ENCODE measurements around the gene FAM13A.

Gene FAM13A

DNA sequence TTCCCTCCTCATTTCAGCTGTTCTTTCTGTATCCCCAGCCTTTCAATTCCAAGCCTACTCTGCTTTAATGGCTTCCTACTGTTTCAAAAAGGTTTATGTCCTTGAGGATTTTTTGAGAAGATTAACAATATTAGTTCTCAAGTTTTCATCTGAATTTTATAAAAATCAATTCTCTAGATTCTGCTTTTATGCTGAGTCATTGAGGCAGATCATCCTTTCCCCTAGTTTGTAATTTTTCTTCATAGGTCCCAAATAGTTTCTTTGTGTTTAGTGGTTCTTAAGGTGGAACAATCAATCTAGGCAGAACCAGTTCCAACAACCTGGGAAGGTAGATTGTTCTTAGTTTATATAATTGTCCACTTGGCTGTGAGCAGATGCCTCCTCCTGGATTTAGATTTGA, 259.3 kb downstream of the FAM13A start:
- H3K4me3 ChIP-seq (ENCODE audit: low read length), result no peak overlapping the region
- H3K4me1 ChIP-seq (ENCODE audit: control insufficient read depth, low read length), result no peaks in the 10 kb centered on the region
- H3K27ac ChIP-seq (ENCODE audit: low read depth, low read length), result no peak overlapping the region
- H3K9me2 ChIP-seq (replicated peaks; ENCODE audit: control insufficient read depth, low read length), result no peaks in the 10 kb centered on the region
- no peaks in the 10 kb centered on the region for H3K79me2 ChIP-seq (ENCODE audit: control insufficient read depth, low read length)
- H3K27me3 ChIP-seq (ENCODE audit: control insufficient read depth, low read length), result peaks cover 5% of the 10 kb centered on the region; the same call in 1 of the 2 replicates
- no peaks in the 10 kb centered on the region for H3F3A ChIP-seq (ENCODE audit: control insufficient read depth, insufficient read depth)
- no peaks in the 10 kb centered on the region for H3K36me3 ChIP-seq (ENCODE audit: control insufficient read depth, low read length)
- TF ChIP-seq, protein P1, sequence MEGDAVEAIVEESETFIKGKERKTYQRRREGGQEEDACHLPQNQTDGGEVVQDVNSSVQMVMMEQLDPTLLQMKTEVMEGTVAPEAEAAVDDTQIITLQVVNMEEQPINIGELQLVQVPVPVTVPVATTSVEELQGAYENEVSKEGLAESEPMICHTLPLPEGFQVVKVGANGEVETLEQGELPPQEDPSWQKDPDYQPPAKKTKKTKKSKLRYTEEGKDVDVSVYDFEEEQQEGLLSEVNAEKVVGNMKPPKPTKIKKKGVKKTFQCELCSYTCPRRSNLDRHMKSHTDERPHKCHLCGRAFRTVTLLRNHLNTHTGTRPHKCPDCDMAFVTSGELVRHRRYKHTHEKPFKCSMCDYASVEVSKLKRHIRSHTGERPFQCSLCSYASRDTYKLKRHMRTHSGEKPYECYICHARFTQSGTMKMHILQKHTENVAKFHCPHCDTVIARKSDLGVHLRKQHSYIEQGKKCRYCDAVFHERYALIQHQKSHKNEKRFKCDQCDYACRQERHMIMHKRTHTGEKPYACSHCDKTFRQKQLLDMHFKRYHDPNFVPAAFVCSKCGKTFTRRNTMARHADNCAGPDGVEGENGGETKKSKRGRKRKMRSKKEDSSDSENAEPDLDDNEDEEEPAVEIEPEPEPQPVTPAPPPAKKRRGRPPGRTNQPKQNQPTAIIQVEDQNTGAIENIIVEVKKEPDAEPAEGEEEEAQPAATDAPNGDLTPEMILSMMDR (IDR thresholded peaks at IDR 0.05; ENCODE audit: low read depth, low read length, poor library complexity, severe bottlenecking), result no peak
- no peak for TF ChIP-seq EZH2phosphoT487 (IDR thresholded peaks at IDR 0.05; ENCODE audit: borderline replicate concordance, low read length)
- no peaks in the 10 kb centered on the region for H3K9me3 ChIP-seq (ENCODE audit: control insufficient read depth, insufficient read depth, low read length)
- H3K4me2 ChIP-seq (ENCODE audit: low read length), result no peak overlapping the region
- no peaks in the 10 kb centered on the region for H4K20me1 ChIP-seq (ENCODE audit: control insufficient read depth, insufficient read depth, low read depth, low read length)

DNA sequence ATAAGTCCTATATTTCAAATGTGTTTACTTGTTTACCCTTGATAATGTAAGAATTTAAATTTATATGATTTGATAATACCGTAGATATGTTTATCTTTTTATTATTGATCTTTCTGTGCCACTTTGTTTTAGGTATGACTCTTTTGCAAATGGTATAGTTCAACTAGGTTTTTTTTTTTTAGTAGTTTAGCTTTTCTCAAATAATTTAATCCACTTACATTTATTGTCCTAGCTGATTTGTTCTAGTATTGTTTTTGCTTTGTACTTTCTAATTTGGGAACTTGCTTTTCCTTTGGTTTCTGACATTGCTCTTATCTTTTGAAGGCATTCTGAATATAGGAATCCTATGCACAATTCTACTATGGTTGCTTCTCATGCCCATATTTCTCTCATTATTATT, 260.4 kb downstream of the FAM13A start:
- no peak overlapping the region for H3K4me2 ChIP-seq (ENCODE audit: low read length)
- no peak overlapping the region for H3K4me3 ChIP-seq (ENCODE audit: low read length)
- no peaks in the 10 kb centered on the region for H4K20me1 ChIP-seq (ENCODE audit: control insufficient read depth, insufficient read depth, low read depth, low read length)
- H3K9me3 ChIP-seq (ENCODE audit: control insufficient read depth, insufficient read depth, low read length), result no peaks in the 10 kb centered on the region
- H3K27ac ChIP-seq (ENCODE audit: low read depth, low read length), result no peak overlapping the region
- peaks cover 3% of the 10 kb centered on the region; the same call in 1 of the 2 replicates for H3K27me3 ChIP-seq (ENCODE audit: control insufficient read depth, low read length)
- no peaks in the 10 kb centered on the region for H3K36me3 ChIP-seq (ENCODE audit: control insufficient read depth, low read length)
- no peaks in the 10 kb centered on the region for H3K79me2 ChIP-seq (ENCODE audit: control insufficient read depth, low read length)
- no peaks in the 10 kb centered on the region for H3K4me1 ChIP-seq (ENCODE audit: control insufficient read depth, low read length)
- H3F3A ChIP-seq (ENCODE audit: control insufficient read depth, insufficient read depth), result no peaks in the 10 kb centered on the region
- TF ChIP-seq EZH2phosphoT487 (IDR thresholded peaks at IDR 0.05; ENCODE audit: borderline replicate concordance, low read length), result no peak
- TF ChIP-seq, protein P1 (IDR thresholded peaks at IDR 0.05; ENCODE audit: low read depth, low read length, poor library complexity, severe bottlenecking), result no peak
- H3K9me2 ChIP-seq (replicated peaks; ENCODE audit: control insufficient read depth, low read length), result no peaks in the 10 kb centered on the region

GRCh38 chr4:88794952-88795351, 262.0 kb downstream of the FAM13A start:
- Histone ChIP-seq H3K4me1 (ENCODE audit: control insufficient read depth, low read length) (no peaks in the 10 kb centered on the region), H3K36me3 (ENCODE audit: control insufficient read depth, low read length) (no peaks in the 10 kb centered on the region), H3F3A (ENCODE audit: control insufficient read depth, insufficient read depth) (no peaks in the 10 kb centered on the region), H3K27ac (ENCODE audit: low read depth, low read length) (no peak overlapping the region), H3K4me2 (ENCODE audit: low read length) (no peak overlapping the region), H3K4me3 (ENCODE audit: low read length) (no peak overlapping the region), H3K27me3 (ENCODE audit: control insufficient read depth, low read length) (no peaks in the 10 kb centered on the region), H3K9me2 (replicated peaks; ENCODE audit: control insufficient read depth, low read length) (no peaks in the 10 kb centered on the region), H3K79me2 (ENCODE audit: control insufficient read depth, low read length) (no peaks in the 10 kb centered on the region), H4K20me1 (ENCODE audit: control insufficient read depth, insufficient read depth, low read depth, low read length) (no peaks in the 10 kb centered on the region), H3K9me3 (ENCODE audit: control insufficient read depth, insufficient read depth, low read length) (no peaks in the 10 kb centered on the region)
- TF ChIP-seq, protein P1 (IDR thresholded peaks at IDR 0.05; ENCODE audit: low read depth, low read length, poor library complexity, severe bottlenecking), result no peak
- no peak for TF ChIP-seq EZH2phosphoT487 (IDR thresholded peaks at IDR 0.05; ENCODE audit: borderline replicate concordance, low read length)

Data from DOHH2 (cell line).